GM21619 (cell line): Measurements from ENCODE around the gene AIFM2.
"Not testable (repeated sequence)": the region's sequence is repeated elsewhere in the genome, so short reads cannot be mapped to it uniquely, and the experiment has no call there.

Source experiments
- ATAC-seq: cut with Tn5 transposase; IDR thresholded peaks from one replicate; pipeline ENCODE4 v1.9.1; 2021; ENCODE audit not compliant: unreplicated experiment

The AIFM2 gene

DNA sequence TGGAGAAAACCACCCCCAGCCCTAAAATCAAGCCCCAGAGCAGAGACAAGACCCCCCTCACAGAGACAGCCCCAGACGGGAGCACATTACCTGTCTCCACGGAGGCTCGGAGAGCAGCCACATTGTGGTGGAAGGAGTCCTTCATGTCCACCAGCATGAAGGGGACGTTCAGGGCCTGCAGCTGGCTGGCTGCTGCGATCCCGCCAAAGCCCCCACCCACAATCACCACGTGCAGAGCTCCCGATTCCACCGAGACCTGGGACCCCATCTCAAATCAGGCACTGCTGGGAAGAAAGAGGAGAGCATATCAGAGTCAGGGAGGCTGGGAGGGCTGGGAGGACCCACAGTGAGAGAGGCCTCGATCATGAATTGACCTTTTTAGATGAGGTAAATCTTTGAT, 8.8 kb downstream of the AIFM2 start:
- ATAC-seq: no peak

DNA sequence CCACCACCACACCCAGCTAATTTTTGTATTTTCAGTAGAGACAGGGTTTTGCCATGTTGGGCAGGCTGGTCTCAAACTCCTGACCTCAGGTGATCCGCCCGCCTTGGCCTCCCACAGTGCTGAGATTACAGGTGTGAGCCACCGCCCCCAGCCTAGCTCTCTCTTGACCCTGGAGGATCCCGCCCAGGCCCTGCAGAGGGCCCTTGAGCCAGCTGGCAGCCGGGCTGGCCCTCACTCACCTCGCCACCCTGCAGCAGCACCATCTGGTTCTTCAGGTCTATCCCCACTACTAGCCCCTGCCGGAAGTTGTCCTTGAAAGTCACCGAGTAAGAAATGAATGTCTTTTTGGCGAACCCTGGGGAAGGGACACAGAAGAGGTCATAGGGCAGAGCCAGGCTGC, 9.5 kb downstream of the AIFM2 start:
- not testable (repeated sequence) for ATAC-seq

DNA sequence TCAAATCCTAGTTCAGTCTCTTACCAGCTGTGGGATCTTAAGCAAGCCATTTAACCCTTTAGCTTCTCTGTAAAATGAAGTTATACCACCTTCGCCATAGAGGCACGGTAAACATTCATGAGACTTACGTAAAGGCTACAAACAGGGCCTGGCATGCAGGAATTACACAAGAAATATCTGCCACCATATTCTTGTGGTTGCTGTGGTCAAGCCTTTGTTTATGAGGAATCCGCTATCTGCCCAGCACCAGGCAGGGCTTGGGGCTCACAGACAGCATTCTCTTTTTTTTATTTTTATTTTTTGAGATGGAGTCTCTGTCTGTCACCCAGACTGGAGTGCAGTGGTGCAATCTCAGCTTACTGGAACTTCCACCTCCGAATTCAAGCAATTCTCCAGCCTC, 9.9 kb downstream of the AIFM2 start:
- no peak for ATAC-seq

DNA sequence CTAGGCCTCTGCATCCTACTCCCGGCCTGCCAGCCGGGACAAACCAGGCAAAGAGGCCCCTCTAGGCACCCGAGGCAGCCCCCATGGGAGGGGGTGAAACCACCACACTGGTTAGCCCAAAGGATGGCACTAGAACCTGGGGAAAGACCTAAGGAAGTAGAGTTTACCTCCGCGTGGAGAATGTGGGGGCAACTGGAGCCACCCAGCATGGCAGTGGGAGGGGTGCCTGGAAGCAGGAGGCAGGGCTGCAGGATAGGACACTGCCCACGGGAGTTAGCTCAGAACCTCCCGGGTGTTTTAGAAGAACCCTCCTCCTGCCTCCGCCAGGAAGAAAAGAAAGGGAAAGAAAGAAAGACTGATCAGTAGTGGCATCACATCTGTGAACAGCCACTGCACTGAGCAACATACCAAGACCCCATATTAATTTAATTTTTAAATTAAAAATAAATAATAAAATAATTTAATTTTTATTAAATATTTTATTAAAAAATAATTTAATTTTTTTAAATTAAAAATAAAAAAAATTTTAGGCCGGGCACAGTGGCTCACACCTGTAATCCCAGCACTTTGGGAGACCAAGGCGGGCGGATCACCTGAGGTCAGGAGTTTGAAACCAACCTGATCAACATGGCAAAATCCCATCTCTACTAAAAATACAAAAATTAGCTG, 11.2 kb downstream of the AIFM2 start:
- no peak for ATAC-seq

DNA sequence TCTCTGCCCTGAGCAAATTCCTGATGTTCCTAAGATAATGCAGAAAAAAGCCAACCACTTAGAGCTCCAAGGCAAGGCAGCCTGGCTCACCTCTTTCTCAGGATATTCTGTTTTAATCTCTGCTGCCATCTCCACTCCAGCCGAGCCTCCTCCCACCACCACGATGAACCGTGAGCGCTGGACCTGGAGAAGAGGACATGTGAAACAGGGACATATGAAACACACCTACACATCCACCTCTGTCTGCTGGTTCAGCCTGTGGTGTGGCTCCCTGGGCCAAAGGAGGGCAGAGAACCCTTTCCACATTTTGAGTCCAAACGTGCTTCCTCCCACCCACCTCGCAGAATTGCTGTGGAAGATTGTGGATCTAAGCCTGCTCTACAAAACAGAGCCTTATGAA, 12.2 kb downstream of the AIFM2 start:
- no peak for ATAC-seq

DNA sequence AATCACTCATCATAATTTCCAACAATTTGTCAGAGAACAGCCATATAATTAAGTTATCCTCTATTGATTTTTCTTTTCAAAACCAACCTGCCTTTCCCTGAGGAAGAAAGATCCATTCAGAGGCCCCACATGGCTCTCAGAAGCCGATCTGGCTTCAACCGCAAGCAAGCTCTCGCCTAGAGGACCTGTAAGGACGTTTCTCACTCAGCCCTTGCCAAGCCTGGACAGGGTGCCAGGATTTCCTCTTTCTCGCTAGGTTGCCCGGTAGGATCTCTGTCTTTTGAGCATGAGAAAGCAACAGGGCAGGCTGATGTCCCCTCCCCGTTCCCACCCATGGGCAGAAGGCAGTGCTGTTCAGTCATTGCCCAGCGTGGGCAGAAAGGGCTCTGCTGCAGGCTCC, 13.0 kb downstream of the AIFM2 start:
- no peak for ATAC-seq

DNA sequence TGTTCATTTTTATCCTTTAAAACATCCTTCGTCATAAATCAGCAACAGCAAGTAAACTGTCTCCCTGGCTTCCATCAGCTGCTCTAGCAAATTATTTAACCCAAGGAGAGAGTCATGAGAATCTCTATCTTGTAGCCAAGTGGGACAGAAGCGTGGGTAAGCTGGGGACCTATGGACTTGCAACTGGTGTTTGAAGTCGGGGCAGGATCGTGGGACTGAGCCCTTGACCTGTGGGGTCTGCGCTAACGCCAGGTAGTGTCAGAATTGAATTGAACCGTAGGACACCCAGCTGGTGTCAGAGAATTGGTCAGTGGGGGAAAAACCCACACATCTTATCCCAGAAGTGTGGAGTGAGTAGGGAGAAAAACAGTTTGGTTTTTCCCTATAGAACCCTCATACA, 13.4 kb downstream of the AIFM2 start:
- ATAC-seq: no peak

DNA sequence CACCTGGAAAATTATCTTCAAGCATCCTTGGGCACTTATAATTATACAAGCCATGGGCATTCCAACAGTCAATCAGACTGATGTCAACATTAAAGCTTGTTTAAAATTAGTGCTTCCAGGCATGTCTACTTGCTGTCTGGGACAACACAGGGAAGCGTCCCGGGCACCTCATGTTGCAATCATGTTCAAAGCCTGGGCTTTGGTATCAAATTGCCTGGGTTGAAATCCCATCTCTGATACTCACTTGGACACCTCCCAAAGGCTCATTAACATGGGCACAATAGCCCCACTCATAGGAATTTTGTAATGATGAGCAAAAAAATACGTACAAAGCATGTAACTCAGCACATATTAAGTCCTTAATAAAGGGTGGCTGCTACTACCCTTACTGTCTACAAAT, 14.4 kb downstream of the AIFM2 start:
- ATAC-seq: no peak

DNA sequence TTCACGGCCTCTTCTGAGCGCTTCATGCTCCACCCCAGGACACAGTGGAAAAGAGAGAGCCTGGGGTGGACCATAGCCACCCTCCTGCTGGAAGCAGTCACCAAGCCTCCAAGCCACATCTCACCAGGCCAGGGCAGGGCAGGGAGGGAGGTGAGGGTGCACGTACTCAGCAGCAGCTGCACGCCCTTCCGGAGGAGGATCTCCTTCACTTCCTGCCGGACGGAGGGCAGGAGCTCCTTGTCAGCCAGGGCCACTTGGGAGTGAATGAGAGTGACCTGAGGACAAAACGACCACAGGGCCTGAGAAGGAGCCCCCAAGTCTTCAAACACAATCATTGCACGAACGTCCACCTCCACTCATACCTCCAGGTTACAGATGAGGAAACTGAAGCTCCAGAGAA, 15.0 kb downstream of the AIFM2 start:
- no peak for ATAC-seq

DNA sequence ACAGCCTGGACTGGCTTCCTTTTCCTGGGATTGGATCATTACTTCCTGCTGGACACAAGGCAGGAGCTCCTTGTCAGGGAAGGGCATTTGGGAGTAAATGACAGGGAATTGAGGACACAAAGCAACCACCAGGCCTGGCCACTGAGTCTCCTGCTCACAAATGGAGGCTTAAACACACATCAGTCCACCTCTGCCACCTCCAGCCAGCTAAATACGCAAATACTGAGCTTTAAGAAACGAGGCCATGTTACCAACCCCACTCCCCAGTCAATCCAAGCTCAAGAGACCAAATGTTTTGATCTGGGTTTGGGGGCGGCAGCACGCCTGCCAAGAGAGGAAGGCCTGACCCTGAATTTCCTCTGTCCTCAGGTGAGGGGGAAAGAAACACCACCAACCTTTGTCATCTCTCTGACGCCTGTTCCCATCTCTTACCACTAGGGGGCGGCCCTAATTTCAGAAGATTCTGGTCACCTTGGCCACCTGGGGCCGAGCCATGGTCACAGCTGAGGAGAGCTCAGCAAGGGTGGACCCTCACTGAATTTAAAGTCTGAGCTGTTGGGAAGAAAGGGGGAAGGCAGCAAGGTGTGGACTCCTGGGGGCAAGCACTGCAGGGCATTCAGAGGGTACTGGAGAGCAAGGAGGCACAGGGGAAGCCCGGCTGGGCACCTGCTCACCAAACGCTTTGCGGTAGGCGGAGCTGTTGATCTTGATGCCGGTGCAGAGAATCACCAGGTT, 16.5 kb downstream of the AIFM2 start:
- ATAC-seq: no peak

DNA sequence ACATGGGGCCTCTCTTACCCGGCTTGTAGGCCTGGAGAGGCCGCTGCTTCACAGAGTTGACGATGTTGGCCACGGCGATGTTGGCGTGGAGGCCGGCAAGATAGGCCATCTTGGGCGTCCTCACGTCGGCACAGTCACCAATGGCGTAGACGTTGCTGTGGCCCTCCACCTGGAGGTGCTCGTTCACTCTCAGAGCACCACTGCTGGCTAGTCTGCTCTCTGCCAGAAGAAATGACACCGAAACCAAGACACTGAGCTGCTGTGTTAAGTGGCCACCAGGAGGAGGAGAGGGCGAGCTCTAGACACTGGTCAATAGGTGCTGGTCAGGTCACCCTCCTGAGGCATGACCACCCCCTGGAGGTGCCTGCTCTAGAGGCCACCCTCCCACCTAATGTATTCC, 17.7 kb downstream of the AIFM2 start:
- no peak for ATAC-seq

DNA sequence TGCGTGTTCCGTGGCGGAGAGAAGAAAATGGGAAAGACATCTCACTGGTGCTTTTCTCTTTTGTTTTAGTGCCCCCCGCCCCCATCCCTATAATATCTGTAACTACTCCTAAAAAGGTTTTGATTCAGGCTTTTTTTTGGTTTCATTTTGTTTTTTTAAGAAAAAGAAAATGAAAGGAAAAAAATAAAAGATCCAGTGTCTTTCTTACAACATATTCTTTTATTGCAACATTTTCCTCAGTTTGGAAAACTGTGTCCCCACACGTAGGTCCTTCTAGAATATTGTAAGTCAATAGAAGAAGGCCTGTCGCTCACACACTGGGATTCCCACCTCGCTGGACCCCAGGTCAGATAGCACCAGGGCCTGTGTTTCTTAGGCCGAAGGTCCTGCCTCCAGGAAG, 20.6 kb downstream of the AIFM2 start:
- no peak for ATAC-seq

DNA sequence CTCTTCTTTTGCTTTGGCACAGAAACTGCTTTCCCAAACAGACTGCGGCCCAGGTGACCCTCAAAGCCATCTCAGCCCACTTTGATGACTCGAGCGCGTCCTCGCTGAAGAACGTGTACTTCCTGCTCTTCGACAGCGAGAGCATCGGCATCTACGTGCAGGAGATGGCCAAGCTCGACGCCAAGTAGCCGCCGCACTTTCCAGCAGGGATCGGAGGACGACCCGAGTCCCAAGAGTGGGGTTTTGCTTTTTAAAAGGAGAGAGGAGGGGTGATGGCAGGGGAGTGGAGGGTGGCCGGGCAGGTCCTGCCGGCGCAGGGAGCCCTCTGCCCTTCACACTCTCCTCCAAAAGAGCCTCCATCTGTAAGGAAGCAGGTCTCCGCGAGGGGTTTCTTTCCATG, 21.1 kb downstream of the AIFM2 start:
- no peak for ATAC-seq

DNA sequence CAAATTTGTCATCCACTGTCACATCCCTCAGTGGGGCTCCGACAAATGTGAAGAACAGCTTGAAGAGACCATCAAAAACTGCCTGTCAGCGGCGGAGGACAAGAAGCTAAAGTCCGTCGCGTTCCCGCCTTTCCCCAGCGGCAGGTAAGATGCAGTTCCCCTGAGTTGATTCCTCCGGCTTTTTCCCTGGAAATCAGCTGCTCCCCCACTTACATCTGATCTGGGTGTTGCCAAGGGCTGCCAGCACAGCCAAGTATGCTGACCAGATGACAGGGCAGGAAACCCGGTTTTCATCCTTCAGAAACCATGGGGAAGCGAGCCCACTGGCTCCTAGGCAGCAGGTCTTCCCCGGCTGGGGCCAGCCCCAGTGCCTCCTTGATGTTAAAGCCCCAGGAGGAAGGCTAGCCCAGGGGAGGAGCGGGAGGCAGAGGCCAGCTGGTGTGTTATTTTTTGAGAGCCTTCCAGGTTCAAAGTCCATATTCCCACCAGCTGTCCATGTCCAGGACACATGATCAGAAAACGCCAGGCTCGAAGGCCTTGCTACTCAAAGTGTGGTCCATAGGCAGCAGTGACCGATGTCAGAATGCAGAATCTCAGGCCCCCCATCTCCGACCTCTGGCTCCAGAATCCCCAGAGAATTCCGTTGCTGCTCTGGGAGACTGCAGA, 23.4 kb downstream of the AIFM2 start:
- ATAC-seq: no peak

DNA sequence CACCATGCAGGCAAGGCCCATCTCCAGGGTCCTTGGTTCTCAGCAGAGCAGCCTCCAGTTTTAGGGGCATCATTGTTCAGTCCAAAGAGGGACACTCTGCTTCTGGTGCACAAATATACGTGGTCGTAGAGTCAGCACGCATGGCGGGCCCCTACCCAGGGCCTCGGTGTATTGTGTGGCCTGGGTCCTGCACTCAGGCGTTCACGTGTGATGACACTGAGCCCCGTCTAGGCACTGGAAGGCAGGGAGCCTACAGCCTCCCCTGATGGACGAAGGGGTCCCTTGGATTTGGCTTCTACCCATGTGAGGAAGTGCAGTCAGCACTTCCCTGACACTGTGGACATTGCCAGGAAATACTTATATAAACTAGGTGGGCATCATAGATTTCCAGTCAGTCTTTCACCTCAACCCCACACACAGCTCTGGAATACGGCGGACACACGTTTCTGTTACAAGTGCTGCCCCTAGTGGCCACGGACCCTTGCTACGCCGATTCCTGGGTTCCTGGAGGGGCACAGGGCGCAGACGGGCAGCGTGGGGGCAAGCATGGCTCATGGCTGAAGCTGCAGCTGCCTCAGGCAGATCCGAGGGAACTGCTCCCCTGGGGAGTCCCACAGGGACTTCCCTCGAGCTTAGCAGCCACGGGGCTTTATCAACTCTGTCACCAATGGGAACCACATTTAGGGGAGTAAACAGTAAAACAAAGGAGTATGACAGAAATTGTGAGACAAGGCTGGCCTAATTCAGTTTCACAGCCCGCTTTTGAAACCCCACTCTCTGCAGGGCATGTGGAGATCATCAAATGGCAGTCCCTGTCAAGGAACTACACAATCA, 25.4 kb downstream of the AIFM2 start:
- ATAC-seq: peak; percentile 67

DNA sequence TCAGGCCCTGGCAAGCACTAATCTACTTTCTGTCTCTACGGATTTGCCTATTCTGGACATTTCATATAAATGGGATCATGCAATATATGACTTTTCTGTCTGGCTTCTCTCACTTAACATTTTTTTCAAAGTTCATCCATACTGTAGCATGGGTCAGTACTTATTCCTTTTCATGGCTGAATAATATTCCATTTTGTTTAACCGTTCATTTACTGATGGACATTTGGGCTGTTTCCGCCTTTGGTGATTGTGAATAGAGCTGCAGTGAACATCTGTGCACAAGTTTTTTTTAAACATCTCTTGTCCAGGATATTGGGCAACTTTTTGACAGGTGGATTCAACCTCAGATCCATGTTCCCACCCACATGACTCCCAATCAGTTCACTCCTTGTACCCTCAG, 31.0 kb downstream of the AIFM2 start:
- no peak for ATAC-seq

DNA sequence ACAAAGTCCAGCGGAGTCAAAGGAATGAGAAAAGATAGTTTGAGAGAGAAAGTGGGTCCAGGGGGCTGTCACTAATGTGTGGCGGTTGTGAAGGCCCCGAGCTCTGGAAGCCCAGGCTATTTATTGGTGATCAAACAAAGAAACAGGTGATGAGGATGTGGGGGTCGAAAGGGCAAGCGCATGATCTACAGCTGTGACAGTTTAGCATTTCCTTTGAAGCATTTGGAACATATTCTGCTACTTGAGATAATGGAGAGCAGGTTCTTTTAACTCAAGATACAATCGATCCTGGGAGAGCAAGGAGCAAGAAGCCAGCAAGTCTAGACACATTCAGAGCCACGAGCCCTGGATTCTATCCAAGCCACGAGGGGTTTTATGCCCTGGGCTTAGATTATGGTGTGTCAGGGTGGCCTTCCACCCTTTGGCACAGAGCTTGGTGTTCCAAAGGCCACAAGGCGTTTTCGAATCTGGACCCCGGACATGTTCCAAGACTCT, 31.5 kb downstream of the AIFM2 start:
- not testable (repeated sequence) for ATAC-seq

DNA sequence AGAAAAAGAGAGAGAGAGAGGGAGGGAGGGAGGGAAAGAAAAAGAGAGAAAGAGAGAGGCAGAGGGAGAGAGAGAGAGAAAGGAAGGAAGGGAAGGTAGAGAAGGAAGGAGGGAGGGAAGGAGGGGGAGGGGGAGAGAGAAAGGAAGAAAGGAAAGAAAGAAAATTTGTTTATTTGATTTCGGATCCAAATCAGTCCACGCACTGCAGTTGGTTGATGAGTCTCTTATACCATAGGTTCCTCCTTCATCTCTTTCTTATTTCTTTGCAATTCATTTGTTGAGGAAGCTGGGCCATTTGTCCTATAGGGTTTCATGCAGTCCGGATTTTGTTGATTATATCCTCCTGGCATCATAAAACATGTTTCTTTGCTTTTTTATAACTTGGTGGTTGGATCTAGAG, 34.4 kb downstream of the AIFM2 start:
- no peak for ATAC-seq

DNA sequence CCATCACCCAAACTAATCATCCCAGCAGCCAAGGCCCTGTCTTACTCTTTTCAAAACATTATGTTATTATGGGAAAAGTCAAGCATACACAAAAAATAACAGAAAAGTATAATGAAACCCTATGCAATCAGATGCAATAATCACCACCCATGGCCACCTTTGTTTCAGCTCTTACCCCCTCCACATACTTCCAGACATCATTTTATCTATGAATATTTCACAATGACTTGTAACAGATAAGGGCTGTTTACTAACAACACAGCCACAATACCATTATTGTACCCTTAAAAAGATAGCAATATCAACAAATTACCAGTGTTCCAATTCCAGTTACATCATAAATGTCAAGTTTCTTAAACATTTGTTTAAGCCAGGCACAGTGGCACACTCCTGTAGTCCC, 35.2 kb downstream of the AIFM2 start:
- ATAC-seq: no peak

DNA sequence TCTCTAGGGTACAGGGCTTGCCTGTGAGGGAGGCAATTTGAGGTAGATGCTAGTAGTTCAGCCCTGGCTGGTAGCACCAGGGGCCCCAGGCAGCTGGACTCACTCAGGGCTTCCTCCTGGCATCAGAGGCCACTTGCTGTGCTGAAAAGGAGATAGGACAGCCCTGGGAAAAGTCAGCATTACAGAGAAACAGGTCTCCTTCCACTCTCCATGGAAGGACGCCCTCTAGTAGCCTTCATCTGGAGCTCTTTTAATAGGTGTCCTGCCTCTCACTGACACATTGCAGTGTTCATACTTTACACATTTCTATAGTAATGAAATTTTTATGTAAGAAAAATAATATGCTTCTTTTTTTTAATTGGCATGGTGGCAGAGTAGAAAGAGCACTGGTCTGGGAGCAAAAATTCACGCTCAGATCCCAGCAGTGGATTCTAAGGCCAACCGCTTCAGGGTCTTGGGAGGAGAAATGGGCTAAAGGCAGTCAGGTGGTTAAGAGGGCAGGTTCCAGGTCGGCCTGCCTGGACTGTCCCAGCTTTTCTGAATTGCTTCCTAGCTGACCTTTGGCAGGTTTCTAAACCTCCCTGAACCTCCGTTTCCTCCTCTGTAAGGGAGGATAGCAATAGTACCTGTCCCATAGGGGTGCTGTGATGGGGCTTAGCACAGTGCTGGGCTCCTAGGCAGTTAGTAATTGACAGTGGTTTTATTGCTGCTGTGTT, 35.8 kb downstream of the AIFM2 start:
- no peak for ATAC-seq
